Measurements from ENCODE around the gene GARIN1A.
"Not testable (repeated sequence)": the region's sequence is repeated elsewhere in the genome, so short reads cannot be mapped to it uniquely, and the experiment has no call there.

GARIN1A gene

DNA sequence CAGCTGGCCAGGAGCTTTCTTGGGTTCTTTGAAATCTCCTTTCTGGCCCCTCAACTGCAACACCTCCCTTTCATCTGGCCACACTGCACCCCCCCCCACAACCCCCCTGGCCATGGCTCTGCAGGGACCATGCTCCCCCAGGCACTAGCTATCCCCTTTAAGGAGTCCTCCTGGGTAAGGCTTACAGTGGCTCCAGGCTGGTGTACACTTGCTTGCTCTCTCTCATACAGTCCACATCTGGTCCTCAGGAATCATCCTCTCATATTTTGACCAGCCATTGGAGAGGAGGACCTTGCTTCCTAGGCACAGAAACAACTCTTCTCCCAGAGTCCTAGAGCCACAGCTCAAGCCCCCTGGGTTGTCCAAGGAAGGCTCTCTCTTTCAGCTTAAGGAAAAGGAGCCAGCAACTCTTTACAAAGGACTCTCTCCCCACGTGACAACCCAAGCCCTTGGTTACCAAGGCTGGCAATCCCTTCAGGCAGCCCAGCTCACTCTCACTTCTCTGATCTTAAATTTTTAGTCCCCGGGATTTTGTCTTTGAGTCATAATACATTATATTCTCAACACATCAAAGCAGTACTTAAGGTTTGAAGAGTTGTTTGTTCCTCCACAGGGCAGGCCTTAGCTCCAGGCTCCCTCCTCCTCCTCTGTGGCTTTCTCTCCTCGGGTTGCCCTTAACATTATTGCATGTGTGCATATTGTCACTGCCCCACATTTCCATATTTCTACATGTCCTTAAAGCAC is 9.9 kb downstream of the GARIN1A start:
- Histone ChIP-seq H3K36me3 (ENCODE audit: control insufficient read depth in 2 of 2, insufficient read depth in 2 of 2, low read length in 2 of 2) (no peaks in the 10 kb centered on the region), H3K4me3 (ENCODE audit: low read length in 2 of 2) (no peak overlapping the region), H3K9ac (ENCODE audit: low read depth in 1 of 2, low read length in 2 of 2) (no peak overlapping the region), H3K4me1 (ENCODE audit: control insufficient read depth in 2 of 2, insufficient read depth in 2 of 2, low read length in 2 of 2) (no peaks in the 10 kb centered on the region), H3K27ac (ENCODE audit: low read depth in 2 of 2, low read length in 2 of 2) (no peak overlapping the region), H3K27me3 (ENCODE audit: control insufficient read depth in 2 of 2, insufficient read depth in 2 of 2, low read length in 2 of 2) (no peaks in the 10 kb centered on the region), H3K9me3 (ENCODE audit: control insufficient read depth in 2 of 2, low read length in 2 of 2) (no peaks in the 10 kb centered on the region)

DNA sequence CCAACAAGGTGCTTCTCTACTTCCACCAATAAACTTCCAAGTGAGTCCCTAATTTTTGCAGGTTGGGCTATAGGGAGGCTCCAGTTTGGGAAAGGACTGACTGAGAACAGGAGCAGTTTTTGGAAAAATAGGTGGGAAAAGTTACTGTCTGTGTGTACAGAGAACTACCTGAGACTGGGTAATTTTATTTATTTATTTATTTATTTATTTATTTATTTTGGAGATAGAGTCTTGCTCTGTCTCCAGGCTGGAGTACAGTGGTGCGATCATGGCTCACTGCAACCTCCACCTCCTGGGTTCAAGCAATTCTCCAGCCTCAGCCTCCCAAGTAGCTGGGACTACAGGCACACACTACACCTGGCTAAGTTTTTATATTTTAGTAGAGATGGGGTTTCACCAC is 11.2 kb downstream of the GARIN1A start:
- H3K9ac ChIP-seq (ENCODE audit: low read depth in 1 of 2, low read length in 2 of 2); H3K27me3 ChIP-seq (ENCODE audit: control insufficient read depth in 2 of 2, insufficient read depth in 2 of 2, low read length in 2 of 2); H3K36me3 ChIP-seq (ENCODE audit: control insufficient read depth in 2 of 2, insufficient read depth in 2 of 2, low read length in 2 of 2); H3K9me3 ChIP-seq (ENCODE audit: control insufficient read depth in 2 of 2, low read length in 2 of 2); H3K4me3 ChIP-seq (ENCODE audit: low read length in 2 of 2); H3K27ac ChIP-seq (ENCODE audit: low read depth in 2 of 2, low read length in 2 of 2); H3K4me1 ChIP-seq (ENCODE audit: control insufficient read depth in 2 of 2, insufficient read depth in 2 of 2, low read length in 2 of 2): not testable (repeated sequence)

DNA sequence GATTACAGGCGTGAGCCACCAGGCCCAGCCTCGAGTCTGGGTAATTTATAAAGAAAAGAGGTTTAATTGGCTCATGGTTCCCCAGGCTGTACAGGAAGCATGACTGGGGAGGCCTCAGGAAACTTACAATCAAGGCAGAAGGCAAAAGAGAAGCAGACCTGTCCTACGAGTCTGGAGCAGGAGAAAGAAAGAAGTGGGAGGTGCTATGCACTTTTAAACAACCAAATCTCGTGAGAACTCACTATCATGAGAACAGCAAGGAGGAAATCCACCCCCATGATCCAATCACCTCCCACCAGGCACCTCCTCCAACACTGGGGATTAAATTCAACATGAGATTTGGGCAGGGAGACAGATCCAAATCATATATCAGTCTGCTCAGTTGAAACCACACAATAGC is 11.6 kb downstream of the GARIN1A start:
- not testable (repeated sequence) for H3K4me3 ChIP-seq (ENCODE audit: low read length in 2 of 2); H3K36me3 ChIP-seq (ENCODE audit: control insufficient read depth in 2 of 2, insufficient read depth in 2 of 2, low read length in 2 of 2); H3K4me1 ChIP-seq (ENCODE audit: control insufficient read depth in 2 of 2, insufficient read depth in 2 of 2, low read length in 2 of 2); H3K9ac ChIP-seq (ENCODE audit: low read depth in 1 of 2, low read length in 2 of 2); H3K27ac ChIP-seq (ENCODE audit: low read depth in 2 of 2, low read length in 2 of 2); H3K27me3 ChIP-seq (ENCODE audit: control insufficient read depth in 2 of 2, insufficient read depth in 2 of 2, low read length in 2 of 2); H3K9me3 ChIP-seq (ENCODE audit: control insufficient read depth in 2 of 2, low read length in 2 of 2)

DNA sequence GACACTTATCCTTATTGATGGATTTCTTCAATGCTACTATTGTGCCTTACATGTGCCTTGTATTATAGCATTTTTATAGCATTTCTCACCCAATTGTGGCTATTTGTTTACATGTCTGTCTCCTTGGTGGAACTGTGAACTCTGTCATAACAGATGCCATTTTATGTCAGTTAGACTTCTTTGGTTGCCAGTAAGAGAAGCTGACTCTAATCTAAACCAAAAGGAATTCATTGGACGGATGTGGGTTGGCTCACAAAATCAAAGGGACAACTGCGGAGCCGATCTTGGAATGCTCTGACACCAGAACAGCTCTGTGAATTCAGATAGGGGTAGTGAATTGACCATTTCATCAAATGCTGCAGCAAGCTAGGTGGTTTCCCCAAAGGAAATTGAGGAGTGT is 15.0 kb downstream of the GARIN1A start:
- H3K4me3 ChIP-seq (ENCODE audit: low read length in 2 of 2): no peak overlapping the region
- no peak overlapping the region for H3K27ac ChIP-seq (ENCODE audit: low read depth in 2 of 2, low read length in 2 of 2)
- H3K9me3 ChIP-seq (ENCODE audit: control insufficient read depth in 2 of 2, low read length in 2 of 2): no peaks in the 10 kb centered on the region

DNA sequence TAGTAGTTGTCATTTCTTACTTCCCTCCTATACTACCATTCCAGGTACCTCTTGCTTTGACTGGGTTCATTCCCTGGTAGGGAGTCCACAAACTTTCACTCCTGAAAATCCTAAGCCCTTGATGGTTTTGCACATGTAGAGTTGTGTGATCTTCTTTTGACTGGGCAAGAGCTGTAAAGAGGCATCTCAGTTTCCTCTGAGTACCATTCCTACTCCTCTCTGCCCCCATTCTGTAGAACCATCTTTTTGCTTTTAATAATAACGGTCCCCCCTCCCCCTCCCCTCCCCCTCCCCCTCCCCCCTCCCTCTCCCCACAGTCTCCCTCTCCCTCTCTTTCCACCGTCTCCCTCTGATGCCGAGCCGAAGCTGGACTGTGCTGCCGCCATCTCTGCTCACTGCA is 16.4 kb downstream of the GARIN1A start:
- no peak overlapping the region for H3K9ac ChIP-seq (ENCODE audit: low read depth in 1 of 2, low read length in 2 of 2)
- H3K9me3 ChIP-seq (ENCODE audit: control insufficient read depth in 2 of 2, low read length in 2 of 2): no peaks in the 10 kb centered on the region
- H3K27ac ChIP-seq (ENCODE audit: low read depth in 2 of 2, low read length in 2 of 2): no peak overlapping the region
- H3K36me3 ChIP-seq (ENCODE audit: control insufficient read depth in 2 of 2, insufficient read depth in 2 of 2, low read length in 2 of 2): no peaks in the 10 kb centered on the region
- no peaks in the 10 kb centered on the region for H3K4me1 ChIP-seq (ENCODE audit: control insufficient read depth in 2 of 2, insufficient read depth in 2 of 2, low read length in 2 of 2)
- H3K4me3 ChIP-seq (ENCODE audit: low read length in 2 of 2): no peak overlapping the region
- no peaks in the 10 kb centered on the region for H3K27me3 ChIP-seq (ENCODE audit: control insufficient read depth in 2 of 2, insufficient read depth in 2 of 2, low read length in 2 of 2)

More for the DNA sequence above, 15.0 kb downstream of the GARIN1A start:
- no peaks in the 10 kb centered on the region for H3K36me3 ChIP-seq (ENCODE audit: control insufficient read depth in 2 of 2, insufficient read depth in 2 of 2, low read length in 2 of 2)
- no peaks in the 10 kb centered on the region for H3K4me1 ChIP-seq (ENCODE audit: control insufficient read depth in 2 of 2, insufficient read depth in 2 of 2, low read length in 2 of 2)
- no peak overlapping the region for H3K9ac ChIP-seq (ENCODE audit: low read depth in 1 of 2, low read length in 2 of 2)
- no peaks in the 10 kb centered on the region for H3K27me3 ChIP-seq (ENCODE audit: control insufficient read depth in 2 of 2, insufficient read depth in 2 of 2, low read length in 2 of 2)

DNA sequence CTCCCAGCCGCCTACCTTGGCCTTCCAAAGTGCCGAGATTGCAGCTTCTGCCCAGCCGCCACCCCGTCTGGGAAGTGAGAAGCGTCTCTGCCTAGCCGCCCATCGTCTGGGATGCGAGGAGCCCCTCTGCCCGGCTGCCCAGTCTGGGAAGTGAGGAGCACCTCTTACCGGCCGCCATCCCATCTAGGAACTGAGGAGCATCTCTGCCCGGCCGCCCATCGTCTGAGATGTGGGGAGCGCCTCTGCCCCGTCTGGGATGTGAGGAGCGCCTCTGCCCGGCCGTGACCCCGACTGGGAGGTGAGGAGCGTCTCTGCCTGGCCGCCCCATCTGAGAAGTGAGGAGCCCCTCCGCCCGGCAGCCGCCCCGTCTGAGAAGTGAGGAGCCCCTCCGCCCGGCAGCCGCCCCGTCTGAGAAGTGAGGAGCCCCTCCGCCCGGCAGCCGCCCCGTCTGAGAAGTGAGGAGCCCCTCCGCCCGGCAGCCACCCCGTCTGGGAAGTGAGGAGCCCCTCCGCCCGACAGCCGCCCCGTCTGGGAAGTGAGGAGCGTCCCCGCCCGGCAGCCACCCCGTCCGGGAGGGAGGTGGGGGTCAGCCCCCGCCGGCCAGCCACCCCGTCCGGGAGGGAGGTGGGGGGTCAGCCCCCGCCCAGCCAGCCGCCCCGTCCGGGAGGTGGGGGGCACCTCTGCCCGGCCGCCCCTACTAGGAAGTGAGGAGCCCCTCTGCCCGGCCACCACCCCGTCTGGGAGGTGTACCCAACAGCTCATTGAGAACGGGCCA is 17.3 kb downstream of the GARIN1A start:
- not testable (repeated sequence) for H3K9me3 ChIP-seq (ENCODE audit: control insufficient read depth in 2 of 2, low read length in 2 of 2); H3K36me3 ChIP-seq (ENCODE audit: control insufficient read depth in 2 of 2, insufficient read depth in 2 of 2, low read length in 2 of 2); H3K27me3 ChIP-seq (ENCODE audit: control insufficient read depth in 2 of 2, insufficient read depth in 2 of 2, low read length in 2 of 2); H3K4me3 ChIP-seq (ENCODE audit: low read length in 2 of 2); H3K4me1 ChIP-seq (ENCODE audit: control insufficient read depth in 2 of 2, insufficient read depth in 2 of 2, low read length in 2 of 2); H3K9ac ChIP-seq (ENCODE audit: low read depth in 1 of 2, low read length in 2 of 2); H3K27ac ChIP-seq (ENCODE audit: low read depth in 2 of 2, low read length in 2 of 2)

GRCh38 chr7:128691227-128691626 is 19.1 kb downstream of the GARIN1A start:
- Histone ChIP-seq H3K4me1 (ENCODE audit: control insufficient read depth in 2 of 2, insufficient read depth in 2 of 2, low read length in 2 of 2) (no peaks in the 10 kb centered on the region), H3K9ac (ENCODE audit: low read depth in 1 of 2, low read length in 2 of 2) (no peak overlapping the region), H3K9me3 (ENCODE audit: control insufficient read depth in 2 of 2, low read length in 2 of 2) (no peaks in the 10 kb centered on the region), H3K4me3 (ENCODE audit: low read length in 2 of 2) (no peak overlapping the region), H3K27ac (ENCODE audit: low read depth in 2 of 2, low read length in 2 of 2) (no peak overlapping the region), H3K27me3 (ENCODE audit: control insufficient read depth in 2 of 2, insufficient read depth in 2 of 2, low read length in 2 of 2) (no peaks in the 10 kb centered on the region), H3K36me3 (ENCODE audit: control insufficient read depth in 2 of 2, insufficient read depth in 2 of 2, low read length in 2 of 2) (no peaks in the 10 kb centered on the region)

- H3K9me3 ChIP-seq (ENCODE audit: control insufficient read depth in 2 of 2, low read length in 2 of 2): no peaks in the 10 kb centered on the region
- peaks cover 12 to 13% of the 10 kb centered on the region in 2 donors for H3K27me3 ChIP-seq (ENCODE audit: control insufficient read depth in 2 of 2, insufficient read depth in 2 of 2, low read length in 2 of 2)
- no peak overlapping the region for H3K27ac ChIP-seq (ENCODE audit: low read depth in 2 of 2, low read length in 2 of 2)
- no peaks in the 10 kb centered on the region for H3K36me3 ChIP-seq (ENCODE audit: control insufficient read depth in 2 of 2, insufficient read depth in 2 of 2, low read length in 2 of 2)
- H3K4me1 ChIP-seq (ENCODE audit: control insufficient read depth in 2 of 2, insufficient read depth in 2 of 2, low read length in 2 of 2): no peaks in the 10 kb centered on the region
- no peak overlapping the region for H3K4me3 ChIP-seq (ENCODE audit: low read length in 2 of 2)
- no peak overlapping the region for H3K9ac ChIP-seq (ENCODE audit: low read depth in 1 of 2, low read length in 2 of 2)
Observed at GRCh38 chr7:128692623-128693270, 20.7 kb downstream of the GARIN1A start.

DNA sequence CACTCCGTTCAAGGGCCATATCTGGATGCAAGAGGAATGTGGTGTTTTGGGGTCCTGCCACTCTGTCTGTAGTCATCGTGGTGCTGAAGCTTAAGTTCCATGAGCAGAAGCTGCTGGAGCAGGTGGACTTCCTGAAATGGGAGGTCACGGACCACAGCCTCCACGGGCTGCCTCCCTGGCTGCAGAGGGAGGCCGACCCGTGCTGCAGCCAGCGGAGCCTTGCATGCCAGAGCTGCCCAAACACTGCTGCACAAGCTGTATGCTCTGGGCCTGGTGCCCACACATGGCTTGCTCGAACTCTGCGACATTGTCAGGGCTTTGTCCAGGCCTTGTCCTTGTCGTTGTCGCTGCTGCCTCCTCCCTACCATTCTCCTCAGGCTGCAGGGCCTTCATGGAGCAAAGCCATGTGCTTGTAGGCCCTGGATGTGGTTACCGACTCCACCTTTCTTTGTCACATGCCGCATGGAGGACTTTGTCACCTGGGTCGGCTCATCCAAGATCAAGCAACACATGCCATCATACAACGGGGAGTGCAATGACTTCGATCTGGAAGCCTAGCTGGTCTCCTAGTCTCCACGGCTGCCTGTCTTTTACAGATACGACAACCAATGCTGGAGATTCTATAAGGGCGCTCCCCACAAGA is 21.4 kb downstream of the GARIN1A start:
- Histone ChIP-seq H3K4me1 (ENCODE audit: control insufficient read depth in 2 of 2, insufficient read depth in 2 of 2, low read length in 2 of 2) (no peaks in the 10 kb centered on the region), H3K9me3 (ENCODE audit: control insufficient read depth in 2 of 2, low read length in 2 of 2) (no peaks in the 10 kb centered on the region), H3K36me3 (ENCODE audit: control insufficient read depth in 2 of 2, insufficient read depth in 2 of 2, low read length in 2 of 2) (no peaks in the 10 kb centered on the region), H3K4me3 (ENCODE audit: low read length in 2 of 2) (no peak overlapping the region), H3K27me3 (ENCODE audit: control insufficient read depth in 2 of 2, insufficient read depth in 2 of 2, low read length in 2 of 2) (peaks cover 18 to 20% of the 10 kb centered on the region in 2 donors), H3K9ac (ENCODE audit: low read depth in 1 of 2, low read length in 2 of 2) (no peak overlapping the region), H3K27ac (ENCODE audit: low read depth in 2 of 2, low read length in 2 of 2) (no peak overlapping the region)

- Histone ChIP-seq H3K9me3 (ENCODE audit: control insufficient read depth in 2 of 2, low read length in 2 of 2) (no peaks in the 10 kb centered on the region), H3K36me3 (ENCODE audit: control insufficient read depth in 2 of 2, insufficient read depth in 2 of 2, low read length in 2 of 2) (no peaks in the 10 kb centered on the region), H3K27ac (ENCODE audit: low read depth in 2 of 2, low read length in 2 of 2) (no peak overlapping the region), H3K4me3 (ENCODE audit: low read length in 2 of 2) (no peak overlapping the region), H3K4me1 (ENCODE audit: control insufficient read depth in 2 of 2, insufficient read depth in 2 of 2, low read length in 2 of 2) (no peaks in the 10 kb centered on the region), H3K9ac (ENCODE audit: low read depth in 1 of 2, low read length in 2 of 2) (no peak overlapping the region), H3K27me3 (ENCODE audit: control insufficient read depth in 2 of 2, insufficient read depth in 2 of 2, low read length in 2 of 2) (peaks cover 27 to 29% of the 10 kb centered on the region in 2 donors)
Observed at GRCh38 chr7:128694738-128695137, 22.6 kb downstream of the GARIN1A start.
